GM21529 (cell line): ENCODE data around the gene MCTP1.

Source experiments
- ATAC-seq: cut with Tn5 transposase; IDR thresholded peaks from one replicate; pipeline ENCODE4 v1.9.1; 2021; ENCODE audit not compliant: unreplicated experiment

Gene MCTP1

DNA sequence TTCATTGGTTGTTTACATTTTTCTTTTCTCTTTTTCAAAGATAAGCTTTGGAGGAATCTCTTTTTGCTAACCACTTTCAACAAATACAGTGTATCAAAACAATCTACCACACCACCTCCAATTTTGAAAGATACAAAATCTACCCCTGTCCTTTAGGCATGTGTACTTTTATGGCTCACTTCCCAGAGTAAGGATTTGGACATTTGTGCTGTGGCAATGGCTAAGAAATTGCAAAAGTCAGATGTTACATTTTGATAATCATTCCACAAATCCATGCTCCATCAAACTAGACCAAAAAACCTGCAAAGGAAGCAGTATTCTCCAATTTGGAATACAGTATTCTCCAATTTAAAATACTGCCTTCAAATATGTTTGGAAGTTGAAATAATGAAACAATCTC, 204.9 kb downstream of the MCTP1 start:
- ATAC-seq: no peak

DNA sequence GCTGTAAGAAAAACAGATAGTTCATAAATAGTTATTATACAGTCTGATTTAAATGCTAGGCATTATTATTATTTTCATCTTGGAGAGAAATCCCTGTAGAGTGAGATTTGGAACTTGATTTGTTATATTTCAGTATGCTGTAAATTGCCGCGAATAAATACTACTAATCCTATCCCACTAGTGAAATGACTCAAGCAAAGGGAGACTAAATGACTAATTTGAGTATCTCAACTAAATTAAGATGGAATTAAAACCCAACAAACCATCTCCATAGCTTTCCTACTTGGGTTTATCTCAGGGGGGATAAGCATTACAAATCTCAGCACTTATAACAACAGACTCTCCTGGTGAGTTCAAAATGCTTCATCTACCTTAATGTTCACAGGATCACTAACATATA, 206.0 kb downstream of the MCTP1 start:
- no peak for ATAC-seq

DNA sequence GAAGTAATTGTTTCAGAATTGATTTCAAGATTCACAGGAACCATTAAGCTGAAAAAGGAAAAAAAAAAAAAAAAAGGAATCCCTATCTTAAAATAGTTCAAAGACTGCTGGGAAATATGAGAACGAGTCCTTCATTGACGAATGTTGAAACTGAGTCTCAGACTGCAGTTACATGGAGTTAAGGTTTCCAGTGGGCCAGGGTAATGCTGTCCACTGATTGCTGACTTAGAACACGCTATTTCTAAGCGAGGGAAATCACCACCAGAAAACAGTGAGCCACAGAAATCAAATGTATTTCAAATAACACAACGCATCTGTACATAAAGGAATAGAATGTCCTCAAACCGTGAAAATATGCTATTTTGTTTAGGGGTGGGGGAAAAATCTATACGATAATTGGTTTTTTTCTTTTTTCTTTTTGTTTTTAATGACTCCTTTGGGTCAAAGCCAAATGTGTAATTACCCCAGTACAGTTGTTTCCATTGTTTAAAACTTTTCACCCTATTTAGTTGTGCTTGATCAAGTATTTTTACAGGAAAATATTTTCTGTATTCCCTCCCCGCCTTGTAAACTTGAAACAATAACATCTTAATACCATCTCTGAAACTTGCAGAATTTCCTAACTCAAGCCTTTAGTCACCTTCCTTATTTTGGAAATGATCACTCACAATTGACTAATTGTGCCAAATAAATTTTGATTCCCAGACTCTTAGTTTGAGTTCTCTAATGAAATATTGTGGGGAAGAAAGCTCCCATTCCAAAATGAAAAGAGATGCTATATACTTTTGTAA, 208.3 kb downstream of the MCTP1 start:
- ATAC-seq: no peak

DNA sequence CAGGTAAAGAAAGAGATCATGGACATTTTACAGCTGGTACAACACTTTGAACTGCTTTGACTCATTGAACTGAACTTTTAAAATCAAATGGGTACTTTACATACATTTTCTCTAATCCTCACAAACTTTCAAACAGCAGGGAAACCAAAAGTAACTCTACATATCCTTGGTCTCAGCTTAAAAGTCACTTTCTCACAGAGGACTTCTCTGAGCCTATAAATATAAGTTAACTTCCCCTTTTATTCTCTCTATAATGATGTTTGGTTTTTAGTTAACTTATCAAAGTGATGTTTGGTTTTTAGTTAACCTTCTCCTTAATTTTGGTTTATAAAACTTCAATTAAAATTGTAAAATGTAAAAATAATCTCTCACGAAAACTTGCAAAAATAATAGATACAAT, 209.8 kb downstream of the MCTP1 start:
- no peak for ATAC-seq

DNA sequence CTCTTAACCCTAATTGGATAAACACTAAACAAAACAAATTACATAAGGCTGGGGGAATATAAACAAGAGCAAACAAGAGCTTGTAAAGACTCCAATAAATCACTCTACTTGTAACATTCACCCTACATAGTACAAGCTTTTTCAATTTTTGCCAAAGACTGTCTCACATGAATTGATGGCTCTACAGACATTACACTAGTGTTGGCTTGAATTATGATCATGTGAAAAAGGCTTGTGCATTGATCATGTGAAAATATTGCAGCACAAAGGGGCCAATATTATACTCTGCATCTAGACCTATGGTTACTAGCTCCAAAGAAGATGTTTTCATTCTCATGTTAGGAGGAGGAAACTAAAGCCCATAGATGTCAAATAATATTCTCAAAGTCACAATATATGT, 212.6 kb downstream of the MCTP1 start:
- no peak for ATAC-seq

DNA sequence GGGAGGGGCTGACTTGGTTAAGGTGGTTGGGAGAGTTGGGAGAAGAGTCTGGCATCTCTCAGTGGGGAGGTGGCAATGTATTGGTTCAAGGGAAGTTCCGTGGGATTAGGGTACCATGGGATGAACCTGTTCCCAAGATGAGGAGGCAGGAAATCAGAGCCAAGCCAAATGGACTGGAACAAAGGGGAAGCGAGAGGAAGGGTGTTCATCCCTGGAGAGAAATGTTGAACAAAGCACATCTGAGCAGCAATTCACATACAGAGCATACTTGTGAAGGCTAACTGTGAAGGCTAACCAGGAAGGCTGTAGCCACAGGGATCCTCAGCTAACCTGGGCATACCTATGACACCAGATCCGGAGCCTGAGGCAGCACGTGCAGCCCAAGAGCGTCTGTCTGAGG, 214.0 kb downstream of the MCTP1 start:
- no peak for ATAC-seq

DNA sequence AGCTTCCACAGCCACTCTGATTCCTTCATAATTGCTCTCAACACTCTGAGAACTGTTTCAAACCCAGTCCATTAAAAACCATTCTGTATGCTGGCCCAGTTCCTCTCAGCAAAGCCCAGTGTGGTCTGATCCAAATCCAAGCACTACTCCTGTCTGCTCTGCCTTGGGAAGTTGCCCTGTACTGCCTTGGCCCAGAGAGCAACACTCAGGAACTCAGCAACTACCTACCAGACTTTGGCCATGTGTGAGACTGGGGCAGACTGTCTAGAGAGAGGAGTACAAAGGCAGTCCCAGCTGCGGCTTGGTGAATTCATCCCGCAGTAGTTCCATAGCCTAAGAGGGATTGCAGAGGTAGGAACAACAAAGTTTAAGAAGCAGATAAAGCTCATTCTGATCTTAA, 214.4 kb downstream of the MCTP1 start:
- ATAC-seq: no peak

DNA sequence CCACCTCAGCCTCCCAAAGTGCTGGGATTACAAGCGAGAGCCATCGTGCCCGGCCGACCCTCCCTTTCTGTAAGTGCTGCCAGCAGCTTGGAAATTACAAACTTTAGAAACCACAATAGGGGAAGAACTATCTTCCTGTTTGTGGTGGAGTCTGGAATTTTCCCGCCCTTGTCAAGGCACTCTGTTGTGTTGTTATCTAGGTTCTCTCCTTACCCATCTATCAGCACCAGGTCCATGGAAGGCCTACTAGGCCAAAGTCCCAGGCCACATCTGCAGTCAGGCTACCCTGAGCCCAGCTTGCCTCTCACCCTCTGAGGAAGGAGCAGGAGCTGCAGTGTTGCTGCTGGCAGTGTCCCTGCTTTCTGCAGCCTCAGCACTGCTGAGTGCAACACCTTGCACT, 214.9 kb downstream of the MCTP1 start:
- ATAC-seq: no peak

DNA sequence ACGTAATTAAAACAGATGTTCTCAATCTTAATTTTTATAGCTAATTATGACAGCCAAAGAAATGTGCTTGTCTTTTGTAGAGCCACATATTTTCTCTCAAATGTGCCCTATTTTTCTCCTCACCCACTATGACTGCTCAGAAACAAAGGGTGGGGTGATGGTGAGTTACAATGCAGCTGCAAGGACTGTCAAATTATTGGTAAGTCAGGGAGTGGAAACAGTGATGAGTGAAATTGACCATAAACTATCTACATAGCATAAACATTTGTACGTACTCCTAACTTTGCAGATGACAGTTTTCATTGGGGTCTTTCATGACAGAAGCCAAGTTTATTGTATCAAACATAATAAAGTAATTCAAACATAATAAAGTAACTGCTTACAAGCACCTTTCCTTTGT, 215.9 kb downstream of the MCTP1 start:
- ATAC-seq: no peak

DNA sequence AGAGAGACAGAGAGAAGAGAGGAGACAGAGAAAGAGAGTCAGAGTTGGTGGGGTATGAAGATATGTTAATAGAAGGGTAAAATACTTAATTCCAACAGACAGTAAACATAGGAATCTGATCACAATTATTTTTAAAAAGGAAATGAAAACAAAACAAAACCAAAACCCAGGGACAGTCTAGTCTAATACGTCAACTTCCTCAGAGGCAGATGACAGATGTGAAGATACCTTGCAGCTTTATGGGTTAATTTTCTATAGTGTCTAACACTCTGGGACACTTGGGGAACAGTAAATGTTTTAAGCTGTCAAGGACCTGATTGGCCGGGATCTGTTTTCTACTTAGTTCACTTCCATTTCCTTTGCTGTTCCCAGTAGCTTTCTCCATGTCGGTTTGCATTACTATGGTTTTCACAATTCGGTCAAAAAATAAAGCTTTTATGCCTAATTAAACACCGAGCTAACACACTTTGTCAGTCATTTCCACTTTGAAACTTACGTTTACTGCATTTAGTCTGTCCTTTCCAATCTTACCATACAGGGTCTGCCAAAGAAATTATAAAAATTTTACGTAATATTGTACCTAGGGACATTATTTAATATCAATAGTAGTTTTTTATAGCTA, 216.5 kb downstream of the MCTP1 start:
- ATAC-seq: no peak

DNA sequence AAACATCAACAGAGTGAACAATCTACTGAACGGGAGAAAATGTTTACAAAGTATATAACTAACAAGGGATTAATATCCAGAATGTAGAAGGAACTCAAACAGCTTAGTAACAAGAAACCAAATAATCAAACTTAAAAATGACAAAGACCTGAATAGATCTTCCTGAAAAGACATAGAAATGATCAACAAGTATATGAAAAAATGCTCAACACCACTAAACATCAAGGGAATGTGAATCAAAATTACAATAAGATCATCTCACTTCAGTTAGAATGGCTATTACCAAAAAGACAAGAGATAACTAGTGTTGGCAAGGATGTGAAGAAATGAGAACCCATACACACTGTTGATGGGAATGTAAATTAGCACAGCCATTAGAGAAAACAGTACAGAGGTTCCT, 218.8 kb downstream of the MCTP1 start:
- ATAC-seq: no peak

DNA sequence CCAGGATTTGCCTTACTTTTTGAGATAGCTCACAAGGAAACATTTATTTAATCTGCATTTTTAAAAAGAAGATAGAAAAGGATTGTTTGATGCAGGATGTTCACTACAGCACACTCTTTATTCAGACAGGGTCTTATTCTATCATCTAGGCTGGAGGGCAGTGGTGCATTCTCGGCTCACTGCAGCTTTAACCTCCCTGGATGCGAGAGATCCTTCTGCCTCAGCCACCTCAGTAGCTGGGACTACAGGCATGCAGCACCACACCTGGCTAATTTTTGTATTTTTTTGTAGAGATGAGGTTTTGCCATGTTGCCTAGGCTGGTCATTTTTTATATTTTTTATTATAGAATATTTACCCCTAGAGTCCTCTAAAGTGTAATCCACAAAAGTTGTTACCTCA, 221.4 kb downstream of the MCTP1 start:
- ATAC-seq: no peak

DNA sequence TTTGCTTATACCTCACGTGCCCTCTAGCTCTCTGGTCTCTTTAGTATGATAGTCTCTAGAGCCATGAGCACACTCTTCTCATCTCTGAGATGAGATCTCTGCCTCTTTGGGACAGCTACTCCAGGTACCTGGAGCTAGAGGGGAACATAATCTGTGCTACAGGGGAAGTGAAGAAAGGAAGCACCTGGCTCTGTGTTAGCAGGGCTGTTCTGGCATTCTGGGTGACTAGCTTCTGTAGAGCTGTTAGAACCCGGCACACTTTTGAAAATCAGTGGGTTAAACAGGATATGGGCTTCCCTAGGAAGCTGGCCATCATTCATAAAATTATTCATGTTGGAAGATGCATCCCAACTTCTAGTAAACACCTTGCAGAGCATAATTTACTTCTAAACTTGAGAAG, 224.8 kb downstream of the MCTP1 start:
- ATAC-seq: no peak

DNA sequence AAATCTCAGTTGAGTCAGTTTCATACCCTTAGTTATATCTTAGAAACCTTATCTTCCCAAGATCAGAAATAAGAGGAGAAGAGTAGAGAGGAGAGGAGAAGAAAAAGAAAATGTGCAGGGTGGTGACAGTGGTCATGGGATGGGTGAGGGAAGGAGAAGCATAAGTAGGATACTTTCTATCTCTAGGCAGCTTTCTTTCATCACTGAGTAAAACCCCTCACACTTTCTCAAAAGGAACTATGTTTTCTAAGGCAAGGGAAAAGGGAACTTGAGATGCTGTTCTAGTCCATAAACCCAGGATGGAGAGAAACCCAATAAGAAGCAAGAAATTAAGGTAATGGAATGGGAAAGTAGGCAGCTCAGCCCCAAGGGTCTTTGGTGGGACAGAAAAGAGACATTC, 225.3 kb downstream of the MCTP1 start:
- no peak for ATAC-seq

DNA sequence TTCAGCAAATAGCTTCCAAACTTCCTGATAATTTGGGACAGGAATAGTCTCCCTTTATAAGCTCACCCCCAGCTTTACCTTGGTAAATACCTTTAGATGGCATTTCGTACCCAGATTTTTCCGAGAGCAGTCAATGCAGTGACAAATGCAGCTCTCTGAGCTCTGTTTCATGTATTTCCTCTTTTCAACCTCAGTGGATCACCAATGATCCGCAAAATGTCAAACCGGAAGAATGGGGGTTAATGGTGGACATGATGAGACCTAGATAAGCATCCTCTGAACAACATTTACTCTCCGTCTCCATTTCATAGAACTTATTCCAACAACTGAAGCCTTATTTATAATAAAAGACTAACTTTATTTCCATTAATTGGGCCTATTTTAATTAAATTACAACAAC, 227.3 kb downstream of the MCTP1 start:
- no peak for ATAC-seq

DNA sequence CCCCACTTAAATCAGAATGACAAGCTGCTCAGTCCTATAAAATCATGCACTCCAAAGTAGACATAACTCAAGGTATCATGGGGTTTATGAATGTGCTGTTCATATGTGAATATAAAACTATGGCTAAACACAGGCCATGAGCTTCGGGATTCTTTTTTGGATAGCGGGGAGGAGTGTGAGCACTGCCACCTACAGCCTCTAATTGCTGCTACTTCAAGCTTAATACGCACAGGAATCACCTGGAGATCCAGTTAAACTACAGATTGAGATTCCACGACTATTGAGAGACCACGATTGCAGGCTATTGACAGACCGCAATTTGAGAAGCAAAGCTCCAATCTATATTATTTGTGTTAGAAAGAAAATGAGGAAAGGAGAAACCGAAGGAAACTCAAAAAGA, 231.6 kb downstream of the MCTP1 start:
- no peak for ATAC-seq

DNA sequence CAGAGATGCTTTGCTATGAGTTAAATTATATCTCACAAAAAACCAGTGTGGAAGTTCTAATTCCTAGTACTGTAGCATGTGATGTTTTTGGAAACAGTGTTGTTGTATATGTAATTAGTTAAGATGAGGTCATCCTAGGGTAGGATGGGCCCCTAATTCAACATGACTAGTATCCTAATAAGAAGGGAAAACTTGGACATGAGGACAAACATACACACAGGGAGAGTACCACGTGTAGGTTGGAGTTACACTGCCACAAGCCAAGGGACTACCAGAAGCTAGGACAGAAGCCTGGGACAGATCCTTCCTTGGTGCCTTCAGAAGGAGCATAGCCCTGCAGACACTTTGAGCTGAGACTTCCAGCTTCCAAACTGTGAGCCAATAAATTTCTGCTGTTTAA, 234.2 kb downstream of the MCTP1 start:
- no peak for ATAC-seq

DNA sequence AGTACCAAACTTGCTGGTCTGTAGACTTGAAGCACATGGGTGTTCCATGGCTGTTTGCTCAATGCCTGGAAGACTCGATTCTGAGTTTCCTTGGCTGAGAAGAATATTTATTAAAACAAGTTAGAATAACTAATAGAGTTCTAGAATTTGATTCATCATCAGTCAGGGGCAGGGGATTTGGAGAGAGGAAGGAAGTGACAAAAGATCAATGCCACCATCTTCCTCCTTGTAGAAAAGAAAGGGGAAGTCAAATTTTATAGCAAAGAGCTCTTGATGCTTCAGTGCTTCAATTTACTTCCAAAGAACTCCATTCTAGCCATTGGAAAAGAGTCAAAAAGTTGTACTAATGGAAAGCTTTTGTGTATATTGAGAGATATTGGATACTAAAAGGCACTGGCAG, 236.3 kb downstream of the MCTP1 start:
- ATAC-seq: no peak

DNA sequence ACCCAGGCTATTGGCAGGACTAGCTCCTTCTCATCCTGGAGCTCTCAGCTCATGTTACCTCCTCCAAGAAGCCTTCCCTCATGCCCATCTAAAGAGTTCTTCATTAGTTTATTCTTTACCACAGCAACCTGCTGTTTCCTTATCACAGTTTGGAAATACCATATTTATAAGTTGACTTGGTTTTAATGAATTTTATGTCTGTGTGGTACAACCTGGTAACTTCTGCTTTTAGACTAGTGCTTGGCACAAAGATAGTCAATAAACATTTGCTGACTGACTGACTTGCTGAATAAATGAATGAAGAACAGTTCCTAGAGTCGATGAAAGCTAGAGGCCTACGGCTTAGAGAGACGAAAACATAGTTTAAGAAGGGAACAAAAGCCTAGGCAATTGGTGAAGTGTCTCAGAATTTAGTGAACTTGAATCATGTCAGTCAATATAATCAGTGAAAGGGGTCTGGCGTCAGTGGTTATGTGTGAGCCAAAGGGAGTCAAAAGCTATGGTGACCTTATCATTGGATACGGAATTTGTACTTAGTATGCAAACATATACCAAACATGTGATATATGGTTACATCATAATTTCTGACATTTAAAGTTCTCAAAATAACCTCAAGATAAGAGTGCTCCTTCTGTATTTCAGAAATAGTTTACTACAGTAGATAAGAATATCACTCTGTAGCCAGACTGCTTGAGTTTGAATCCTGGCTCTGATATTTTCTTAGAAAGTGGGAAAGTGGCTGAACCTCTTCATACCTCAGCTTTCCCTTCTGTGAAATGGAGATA, 239.5 kb downstream of the MCTP1 start:
- ATAC-seq: no peak

DNA sequence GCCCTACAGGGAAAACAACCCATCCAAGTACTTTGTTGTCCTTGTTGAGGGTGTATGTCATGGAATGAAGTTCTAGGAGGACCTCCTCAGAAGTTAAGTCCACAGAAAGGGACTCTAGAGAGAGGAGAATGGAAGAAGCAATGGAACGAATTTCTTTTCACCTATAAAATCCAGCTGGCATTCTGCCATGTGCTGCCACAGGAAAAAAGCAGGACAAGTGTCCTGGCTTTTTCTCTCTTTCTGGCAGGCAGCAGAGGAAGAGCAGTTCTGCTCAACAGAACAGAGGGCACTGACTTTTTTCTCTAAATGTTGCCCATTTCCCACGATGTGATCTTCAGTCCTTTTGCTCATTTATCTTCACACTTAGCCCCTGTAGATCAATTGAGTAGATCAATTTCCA, 240.8 kb downstream of the MCTP1 start:
- ATAC-seq: no peak

DNA sequence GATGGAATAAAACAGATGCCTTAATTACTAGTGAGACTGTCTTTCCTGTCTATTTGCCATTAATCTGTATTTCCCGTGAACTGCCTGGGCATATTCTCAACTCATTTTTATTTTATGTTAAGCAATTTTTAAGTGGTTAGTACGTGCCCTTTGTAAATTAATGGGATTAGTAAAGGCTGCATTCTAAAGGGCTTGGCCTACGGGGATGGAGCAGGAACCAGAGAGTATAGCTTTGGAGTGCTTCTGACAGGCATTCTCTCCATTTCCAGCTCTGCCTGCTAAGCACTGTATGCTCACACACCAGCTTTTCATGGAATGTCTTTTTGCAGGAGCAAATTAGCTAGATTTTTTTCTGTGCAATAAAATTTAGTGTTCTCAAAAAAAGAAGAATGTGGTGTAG, 241.2 kb downstream of the MCTP1 start:
- ATAC-seq: no peak

DNA sequence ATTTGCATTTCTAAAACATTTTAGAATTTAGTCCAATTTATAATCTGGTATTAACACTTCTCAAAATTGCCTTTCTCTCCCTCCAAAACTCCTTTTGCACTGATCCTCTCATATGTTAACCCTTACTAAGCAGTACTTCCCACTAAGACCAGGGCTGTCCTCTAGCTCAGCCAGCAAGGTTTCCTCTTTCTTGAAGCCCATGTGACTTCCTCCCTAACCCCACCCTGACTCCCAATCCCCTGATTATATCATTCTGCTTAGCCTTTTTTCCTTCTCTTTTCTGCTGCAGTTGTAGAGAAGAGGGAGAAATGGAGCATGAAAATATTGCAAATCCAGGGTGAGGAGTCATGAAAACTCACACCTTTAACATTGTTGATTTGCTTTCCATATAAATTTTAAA, 241.7 kb downstream of the MCTP1 start:
- no peak for ATAC-seq
